Measurements from ENCODE around the gene UGCG.
"Not testable (repeated sequence)": the region's sequence is repeated elsewhere in the genome, so short reads cannot be mapped to it uniquely, and the experiment has no call there.

The UGCG gene

DNA sequence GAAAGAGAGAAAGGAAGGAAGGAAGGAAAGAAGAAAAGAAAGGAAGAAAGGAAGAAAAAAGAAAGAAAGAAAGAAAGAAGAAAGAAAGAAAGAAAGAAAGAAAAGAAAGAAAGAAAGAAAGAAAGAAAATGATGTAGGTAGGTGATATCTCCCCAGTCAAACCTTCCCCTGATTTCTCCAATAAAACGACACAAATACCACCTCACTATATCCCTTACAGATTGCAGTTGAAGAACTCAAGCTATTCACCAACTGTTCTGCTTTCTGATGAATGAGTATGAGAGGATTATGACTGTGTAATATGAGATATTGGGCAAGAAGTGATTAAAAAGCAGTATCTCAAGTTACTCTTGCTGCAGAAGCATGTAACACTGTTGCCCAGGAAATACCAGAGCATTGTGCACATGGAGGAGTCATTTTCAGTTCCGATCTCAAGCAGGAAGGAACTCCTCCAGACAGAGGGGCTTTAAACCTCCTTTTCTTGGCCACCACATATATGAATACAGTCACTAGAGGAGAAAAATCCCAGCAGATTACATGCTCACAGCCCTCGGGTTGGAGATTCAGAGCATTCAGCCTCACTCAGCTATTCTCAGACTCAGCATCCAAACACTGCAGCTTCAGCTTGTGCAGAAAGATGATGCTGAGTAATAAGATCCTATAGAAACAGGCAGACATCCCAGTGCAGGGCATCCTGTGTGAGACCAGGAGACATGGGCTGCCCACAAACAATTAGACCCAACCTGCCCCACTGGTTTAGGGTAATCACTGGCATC, 61.4 kb downstream of the UGCG start:
- Histone ChIP-seq H3K9me3 (ENCODE audit: low read depth, low read length) (no peaks in the 10 kb centered on the region), H3K36me3 (ENCODE audit: insufficient read depth, low read length) (no peaks in the 10 kb centered on the region), H3K4me3 (peak overlapping the region; percentile 60), H3K27ac (no peak overlapping the region), H3K9ac (ENCODE audit: insufficient read length) (no peak overlapping the region)
- DNase-seq (ENCODE audit: low read depth, low spot score) = peak; percentile 69
- TF ChIP-seq POLR2AphosphoS5 (IDR thresholded peaks at IDR 0.05; ENCODE audit: borderline replicate concordance, low read depth, low read length) = no peak
- no peak for TF ChIP-seq EZH2 (IDR thresholded peaks at IDR 0.05)
- no peak for TF ChIP-seq FOXP2 (optimal IDR thresholded peaks at IDR 0.05; ENCODE audit: control extremely low read depth, extremely low read length, insufficient read depth)

DNA sequence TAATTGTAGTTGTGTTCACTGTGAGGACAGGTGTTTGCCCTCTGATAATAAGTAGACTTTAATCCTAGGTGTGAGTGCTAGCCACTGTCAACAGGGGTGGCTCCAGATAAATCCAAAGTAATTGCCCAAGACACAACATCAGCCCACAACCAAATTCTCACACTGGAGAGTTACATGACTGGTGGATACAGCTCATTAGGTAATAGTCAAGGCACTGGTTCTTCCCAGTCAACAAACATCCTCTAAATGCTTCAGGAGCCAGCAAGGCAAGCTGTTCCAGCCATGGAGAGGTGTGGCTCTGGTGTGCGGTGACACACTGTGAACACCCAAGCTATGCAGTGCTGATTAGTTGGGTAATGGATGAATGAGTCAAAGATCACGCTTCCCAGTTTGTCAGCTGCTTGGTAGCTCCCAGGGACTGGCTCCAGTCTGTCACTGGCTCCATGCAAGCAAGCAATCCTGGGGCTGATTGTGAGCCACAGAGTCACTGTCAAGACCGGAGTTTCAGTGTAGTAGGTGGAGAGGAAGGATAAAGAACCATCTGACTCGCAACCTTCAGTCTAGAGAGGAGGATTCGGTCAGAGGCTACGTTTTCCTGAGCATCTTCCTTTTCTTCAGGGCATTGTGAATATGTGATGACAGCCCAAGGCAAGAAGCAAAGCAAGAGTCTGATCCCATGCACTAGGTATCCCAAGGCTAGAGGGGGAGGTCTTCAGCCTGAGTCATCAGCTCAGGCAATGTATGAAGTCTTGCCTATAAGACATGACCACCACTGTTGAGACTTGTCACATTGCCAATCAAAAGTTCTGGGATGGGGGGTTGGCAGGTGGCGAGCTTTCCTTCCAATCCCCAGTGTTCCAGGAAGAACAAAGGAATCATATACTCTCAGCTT, 63.1 kb downstream of the UGCG start:
- no peak overlapping the region for H3K27ac ChIP-seq
- DNase-seq (ENCODE audit: low read depth, low spot score) = no peak

GRCh38 chr9:111960485-111960884, 63.9 kb downstream of the UGCG start:
- not testable (repeated sequence) for H3K4me3 ChIP-seq; H3K36me3 ChIP-seq (ENCODE audit: insufficient read depth, low read length); H3K9me3 ChIP-seq (ENCODE audit: low read depth, low read length); H3K27ac ChIP-seq; H3K9ac ChIP-seq (ENCODE audit: insufficient read length); DNase-seq (ENCODE audit: low read depth, low spot score)

More for the DNA sequence above, 63.1 kb downstream of the UGCG start:
- no peak for TF ChIP-seq POLR2AphosphoS5 (IDR thresholded peaks at IDR 0.05; ENCODE audit: borderline replicate concordance, low read depth, low read length)
- no peak for TF ChIP-seq EZH2 (IDR thresholded peaks at IDR 0.05)
- TF ChIP-seq FOXP2 (optimal IDR thresholded peaks at IDR 0.05; ENCODE audit: control extremely low read depth, extremely low read length, insufficient read depth) = no peak
- Histone ChIP-seq H3K9ac (ENCODE audit: insufficient read length) (no peak overlapping the region), H3K4me3 (no peak overlapping the region), H3K9me3 (ENCODE audit: low read depth, low read length) (no peaks in the 10 kb centered on the region), H3K36me3 (ENCODE audit: insufficient read depth, low read length) (no peaks in the 10 kb centered on the region)

DNA sequence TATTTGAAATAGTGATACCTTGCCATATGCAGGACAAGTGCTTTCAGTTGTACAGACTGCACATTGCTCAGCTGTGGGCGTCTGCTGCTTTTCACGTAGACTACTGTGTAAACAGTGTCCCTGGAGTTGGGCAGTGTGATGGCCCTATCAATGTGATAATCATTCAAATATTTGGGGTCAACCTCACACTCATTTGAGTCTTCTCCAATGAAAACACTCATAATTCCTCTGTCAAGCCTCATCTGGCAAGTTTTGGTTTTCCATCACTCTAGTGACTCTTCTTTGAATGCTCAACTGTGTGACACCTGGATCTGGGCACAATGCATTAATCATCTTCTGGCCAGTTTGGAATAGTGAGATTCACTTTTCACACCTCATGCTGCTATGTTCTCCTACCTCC, 64.4 kb downstream of the UGCG start:
- H3K9ac ChIP-seq (ENCODE audit: insufficient read length) = no peak overlapping the region
- DNase-seq (ENCODE audit: low read depth, low spot score) = no peak

GRCh38 chr9:111961575-111961974, 65.0 kb downstream of the UGCG start:
- no peak for DNase-seq (ENCODE audit: low read depth, low spot score)
- Histone ChIP-seq H3K9ac (ENCODE audit: insufficient read length) (no peak overlapping the region), H3K9me3 (ENCODE audit: low read depth, low read length) (no peaks in the 10 kb centered on the region), H3K36me3 (ENCODE audit: insufficient read depth, low read length) (no peaks in the 10 kb centered on the region), H3K27ac (no peak overlapping the region), H3K4me3 (peak overlapping the region; percentile 25; the same call in 1 of the 2 replicates)
- TF ChIP-seq POLR2AphosphoS5 (IDR thresholded peaks at IDR 0.05; ENCODE audit: borderline replicate concordance, low read depth, low read length) (no peak), FOXP2 (optimal IDR thresholded peaks at IDR 0.05; ENCODE audit: control extremely low read depth, extremely low read length, insufficient read depth) (no peak), EZH2 (IDR thresholded peaks at IDR 0.05) (no peak)

More for the DNA sequence above, 64.4 kb downstream of the UGCG start:
- Histone ChIP-seq H3K36me3 (ENCODE audit: insufficient read depth, low read length) (no peaks in the 10 kb centered on the region), H3K9me3 (ENCODE audit: low read depth, low read length) (no peaks in the 10 kb centered on the region), H3K4me3 (no peak overlapping the region), H3K27ac (no peak overlapping the region)
- TF ChIP-seq EZH2 (IDR thresholded peaks at IDR 0.05) = no peak
- TF ChIP-seq POLR2AphosphoS5 (IDR thresholded peaks at IDR 0.05; ENCODE audit: borderline replicate concordance, low read depth, low read length) = no peak
- no peak for TF ChIP-seq FOXP2 (optimal IDR thresholded peaks at IDR 0.05; ENCODE audit: control extremely low read depth, extremely low read length, insufficient read depth)

DNA sequence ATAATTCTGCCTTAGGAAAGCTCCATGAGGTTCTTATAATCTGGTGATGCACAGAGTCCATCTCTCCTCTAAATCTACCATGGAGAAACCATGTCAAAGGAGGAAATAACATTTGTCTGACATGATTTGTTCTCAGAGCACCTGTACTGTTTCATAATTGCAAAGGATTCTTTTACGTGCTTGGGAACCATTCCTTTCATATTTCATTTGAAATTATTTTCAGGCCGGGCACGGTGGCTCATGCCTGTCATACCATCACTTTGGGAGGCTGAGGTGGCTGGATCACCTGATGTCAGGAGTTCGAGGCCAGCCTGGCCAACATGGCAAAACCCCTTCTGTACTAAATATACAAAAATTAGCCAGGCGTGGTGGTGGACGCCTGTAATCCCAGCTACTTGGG, 65.4 kb downstream of the UGCG start:
- no peak for DNase-seq (ENCODE audit: low read depth, low spot score)
- Histone ChIP-seq H3K9ac (ENCODE audit: insufficient read length) (no peak overlapping the region), H3K4me3 (peak overlapping the region; percentile 25; the same call in 1 of the 2 replicates), H3K27ac (no peak overlapping the region), H3K36me3 (ENCODE audit: insufficient read depth, low read length) (no peaks in the 10 kb centered on the region), H3K9me3 (ENCODE audit: low read depth, low read length) (no peaks in the 10 kb centered on the region)
- TF ChIP-seq EZH2 (IDR thresholded peaks at IDR 0.05) (no peak), POLR2AphosphoS5 (IDR thresholded peaks at IDR 0.05; ENCODE audit: borderline replicate concordance, low read depth, low read length) (no peak), FOXP2 (optimal IDR thresholded peaks at IDR 0.05; ENCODE audit: control extremely low read depth, extremely low read length, insufficient read depth) (no peak)

DNA sequence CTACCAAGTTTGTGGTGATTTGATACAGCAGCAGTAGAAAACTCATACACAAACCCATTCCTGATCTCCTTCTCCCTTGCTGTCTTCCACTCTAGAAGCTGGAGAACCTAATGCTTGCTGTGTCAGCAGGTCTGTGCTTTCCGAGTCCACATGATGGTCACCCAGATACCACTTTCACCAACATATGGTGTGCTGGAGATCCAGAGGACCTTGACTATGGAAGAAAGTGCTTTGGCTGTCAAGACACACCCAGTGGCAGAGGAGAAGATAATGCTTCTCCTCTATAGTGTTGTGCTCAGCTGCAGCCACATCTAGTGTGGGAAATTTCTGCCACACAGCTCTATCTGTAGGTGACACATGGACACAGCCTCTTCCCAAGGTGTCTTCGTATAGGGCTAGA, 67.4 kb downstream of the UGCG start:
- DNase-seq (ENCODE audit: low read depth, low spot score) = no peak
- no peaks in the 10 kb centered on the region for H3K9me3 ChIP-seq (ENCODE audit: low read depth, low read length)
- no peak overlapping the region for H3K27ac ChIP-seq
- H3K4me3 ChIP-seq = no peak overlapping the region
- TF ChIP-seq POLR2AphosphoS5 (IDR thresholded peaks at IDR 0.05; ENCODE audit: borderline replicate concordance, low read depth, low read length) (no peak), EZH2 (IDR thresholded peaks at IDR 0.05) (no peak), FOXP2 (optimal IDR thresholded peaks at IDR 0.05; ENCODE audit: control extremely low read depth, extremely low read length, insufficient read depth) (no peak)
- no peak overlapping the region for H3K9ac ChIP-seq (ENCODE audit: insufficient read length)
- H3K36me3 ChIP-seq (ENCODE audit: insufficient read depth, low read length) = no peaks in the 10 kb centered on the region

DNA sequence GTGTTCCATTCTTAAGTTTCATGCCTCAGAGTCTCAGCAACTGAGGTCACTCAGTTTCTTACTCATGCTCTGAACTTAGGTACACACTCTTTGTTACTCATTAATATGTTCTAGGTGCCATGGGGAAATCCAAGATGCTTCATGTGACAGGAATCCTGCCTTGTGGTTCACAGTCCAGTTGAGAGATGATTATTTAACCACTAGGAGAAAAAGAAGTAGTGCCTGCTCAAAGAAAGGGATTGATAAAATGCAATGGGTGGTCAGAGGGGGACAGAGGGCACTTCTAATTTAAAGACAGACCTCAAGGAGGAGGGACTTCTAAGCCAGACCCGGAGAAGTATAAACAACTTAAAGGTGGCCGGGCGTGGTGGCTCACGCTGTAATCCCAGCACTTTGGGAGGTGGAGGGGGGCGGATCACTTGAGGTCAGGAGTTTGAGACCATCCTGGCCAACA, 69.0 kb downstream of the UGCG start:
- H3K9me3 ChIP-seq (ENCODE audit: low read depth, low read length) = no peaks in the 10 kb centered on the region
- H3K9ac ChIP-seq (ENCODE audit: insufficient read length) = no peak overlapping the region
- no peak for TF ChIP-seq EZH2 (IDR thresholded peaks at IDR 0.05)
- TF ChIP-seq FOXP2 (optimal IDR thresholded peaks at IDR 0.05; ENCODE audit: control extremely low read depth, extremely low read length, insufficient read depth) = no peak
- TF ChIP-seq POLR2AphosphoS5 (IDR thresholded peaks at IDR 0.05; ENCODE audit: borderline replicate concordance, low read depth, low read length) = no peak
- no peak overlapping the region for H3K27ac ChIP-seq
- no peaks in the 10 kb centered on the region for H3K36me3 ChIP-seq (ENCODE audit: insufficient read depth, low read length)
- H3K4me3 ChIP-seq = no peak overlapping the region
- no peak for DNase-seq (ENCODE audit: low read depth, low spot score)

Measured in SK-N-MC (cell line).